ENCODE results near the gene TMEM272. TPM values are rescaled to one million over a fixed set of nuclear protein-coding genes. Genes with fewer than 3 reads are reported as not detected.

Gene TMEM272
- polyA plus RNA-seq, 12 donors, result 0.08 to 0.55 (median 0.17) TPM; not detected in 2

- DNase-seq, result no peak
Measured at GRCh38 chr13:51856027-51856736, 11.2 kb upstream of the TMEM272 start.

GRCh38 chr13:51849145-51850101, 4.4 kb upstream of the TMEM272 start:
- no peak for DNase-seq

GRCh38 chr13:51848674-51849073, 3.7 kb upstream of the TMEM272 start:
- no peak for DNase-seq

- DNase-seq, result no peak
Measured at GRCh38 chr13:51846756-51847155, 1.8 kb upstream of the TMEM272 start.

- DNase-seq, result no peak
Measured at GRCh38 chr13:51845574-51846318, 769 bp upstream of the TMEM272 start.

GRCh38 chr13:51843529-51843928, 1.4 kb downstream of the TMEM272 start:
- DNase-seq, result no peak

GRCh38 chr13:51841732-51842131, 3.2 kb downstream of the TMEM272 start:
- no peak for DNase-seq

- DNase-seq, result no peak
Measured at GRCh38 chr13:51840917-51841316, 4.1 kb downstream of the TMEM272 start.

GRCh38 chr13:51839711-51840540, 5.1 kb downstream of the TMEM272 start:
- DNase-seq, result no peak

GRCh38 chr13:51838240-51838846, 6.6 kb downstream of the TMEM272 start:
- no peak for DNase-seq

GRCh38 chr13:51837016-51837415, 8.0 kb downstream of the TMEM272 start:
- no peak for DNase-seq

GRCh38 chr13:51834581-51835171, 10.3 kb downstream of the TMEM272 start:
- DNase-seq, result no peak

GRCh38 chr13:51833980-51834379, 11.0 kb downstream of the TMEM272 start:
- no peak for DNase-seq

- no peak for DNase-seq
Measured at GRCh38 chr13:51832471-51833152, 12.4 kb downstream of the TMEM272 start.

GRCh38 chr13:51831519-51831918, 13.5 kb downstream of the TMEM272 start:
- no peak for DNase-seq

- no peak for DNase-seq
Measured at GRCh38 chr13:51829568-51829899, 15.4 kb downstream of the TMEM272 start.

- DNase-seq, result no peak
Measured at GRCh38 chr13:51828730-51829567, 16.0 kb downstream of the TMEM272 start.

GRCh38 chr13:51827254-51827653, 17.7 kb downstream of the TMEM272 start:
- no peak for DNase-seq

- DNase-seq, result no peak
Measured at GRCh38 chr13:51826606-51827005, 18.4 kb downstream of the TMEM272 start.
